OCI-LY1 (cell line): ENCODE data around the gene RTP5.

Experiments
- EZH2 ChIP-seq: fragments of 200-600 bp; sonication (generic), shearing (Covaris generic); IDR thresholded peaks from 2 replicates; pipeline ENCODE4 v1.8.0; 2017; ENCODE audit warnings: borderline replicate concordance, mixed run types, mild to moderate bottlenecking, antibody characterized with exemption, low read length, moderate library complexity, mixed read lengths
- TF ChIP-seq, protein P1 (sequence below): fragments of 200-600 bp; sonication (generic), shearing (Covaris generic); IDR thresholded peaks from 2 replicates; pipeline ENCODE4 v1.5.1; 2017; ENCODE audit warnings: mild to moderate bottlenecking, antibody characterized with exemption, low read length, moderate library complexity, mixed read lengths

DNA sequence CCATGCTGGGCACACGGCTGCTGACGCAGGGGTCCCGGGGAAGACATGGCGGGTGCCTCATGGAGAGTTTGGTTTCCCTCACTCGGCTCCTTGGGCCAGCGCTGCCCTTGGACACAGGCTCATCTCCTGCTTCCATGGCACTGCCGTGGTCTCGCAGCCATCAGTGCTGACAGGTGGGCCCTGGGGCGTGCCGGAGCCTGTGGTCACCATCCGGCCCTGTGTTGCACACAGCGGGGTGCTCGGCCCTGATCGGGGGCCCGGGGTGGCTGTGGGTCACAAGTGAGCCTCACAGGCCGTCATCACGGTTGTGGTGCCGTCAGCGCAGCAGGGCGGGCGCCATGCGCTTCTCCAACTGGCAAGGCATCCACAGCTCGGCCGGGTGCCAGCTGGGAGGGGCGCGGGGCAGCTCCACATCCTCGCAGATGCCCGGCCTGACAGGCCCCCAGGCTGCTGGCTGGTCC lies 582 bp downstream of the RTP5 start:
- TF ChIP-seq, protein P1, sequence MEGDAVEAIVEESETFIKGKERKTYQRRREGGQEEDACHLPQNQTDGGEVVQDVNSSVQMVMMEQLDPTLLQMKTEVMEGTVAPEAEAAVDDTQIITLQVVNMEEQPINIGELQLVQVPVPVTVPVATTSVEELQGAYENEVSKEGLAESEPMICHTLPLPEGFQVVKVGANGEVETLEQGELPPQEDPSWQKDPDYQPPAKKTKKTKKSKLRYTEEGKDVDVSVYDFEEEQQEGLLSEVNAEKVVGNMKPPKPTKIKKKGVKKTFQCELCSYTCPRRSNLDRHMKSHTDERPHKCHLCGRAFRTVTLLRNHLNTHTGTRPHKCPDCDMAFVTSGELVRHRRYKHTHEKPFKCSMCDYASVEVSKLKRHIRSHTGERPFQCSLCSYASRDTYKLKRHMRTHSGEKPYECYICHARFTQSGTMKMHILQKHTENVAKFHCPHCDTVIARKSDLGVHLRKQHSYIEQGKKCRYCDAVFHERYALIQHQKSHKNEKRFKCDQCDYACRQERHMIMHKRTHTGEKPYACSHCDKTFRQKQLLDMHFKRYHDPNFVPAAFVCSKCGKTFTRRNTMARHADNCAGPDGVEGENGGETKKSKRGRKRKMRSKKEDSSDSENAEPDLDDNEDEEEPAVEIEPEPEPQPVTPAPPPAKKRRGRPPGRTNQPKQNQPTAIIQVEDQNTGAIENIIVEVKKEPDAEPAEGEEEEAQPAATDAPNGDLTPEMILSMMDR = no peak
- TF ChIP-seq EZH2 = no peak
